GM12878 (cell line): ENCODE results near the gene SEMA3D. TPM values are rescaled to one million over a fixed set of nuclear protein-coding genes. Genes with fewer than 3 reads are reported as not detected.

Experiments
- ATAC-seq: fragments of 200-7000 bp; cut with Tn5 transposase; 3 replicates; pipeline ENCODE4 v1.9.1; 2020; ENCODE audit warnings: mild to moderate bottlenecking, moderate library complexity
- BruUV-seq: library from RNA; stranded (reverse); fragments of 400-500 nt; replicated peaks from 2 replicates; lab custom pipeline; 2021; lab: Mats Ljungman, UMichigan
- CTCF ChIA-PET: fragments of 300-600 bp; sonication (Branson Sonifier 250); formaldehyde crosslinking; extraction: SDS; loops from one replicate; lab custom pipeline; 2021; ENCODE audit warnings: inconsistent platforms; lab: Yijun Ruan, JAX
- POLR2A ChIA-PET: fragments of 350-600 bp; formaldehyde crosslinking; extraction: SDS; loops from one replicate; lab custom pipeline; 2021; ENCODE audit warnings: inconsistent platforms; lab: Charles Lee
- RAD21 ChIA-PET: fragments of 300-600 bp; sonication (Branson Sonifier 250); formaldehyde crosslinking; loops from one replicate; lab custom pipeline; 2023; ENCODE audit warnings: antibody characterized with exemption; ENCODE audit not compliant: unreplicated experiment; lab: Charles Lee
- SMC1A ChIA-PET: fragments of 300-600 bp; sonication (Branson Sonifier 250); formaldehyde crosslinking; loops from one replicate; lab custom pipeline; 2023; ENCODE audit not compliant: unreplicated experiment, uncharacterized antibody; lab: Charles Lee
- DNase-seq: peaks from one replicate; pipeline ENCODE4 v3.0.0-alpha.2; 2011; ENCODE audit warnings: low read depth, low spot score
- FAIRE-seq: peaks from 3 replicates; lab custom pipeline; 2011; peaks lifted over from hg19 to GRCh38; lab: Jason Lieb, UNC
- H2AFZ ChIP-seq: 2 replicates; pipeline ENCODE4 v1.6.0; 2011; ENCODE audit warnings: low read depth, low read length, control low read depth; ENCODE audit not compliant: control insufficient read depth
- H3K27ac ChIP-seq: 2 replicates; pipeline ENCODE4 v1.5.1; 2011; ENCODE audit warnings: control low read depth; ENCODE audit not compliant: control insufficient read depth, insufficient read depth
- H3K27me3 ChIP-seq, 2 experiments: replicated peaks in 1 of 2; 2 replicates each; pipeline versions ENCODE4 v1.6.0 to v1.6.1; 2011; ENCODE audit warnings: low read length in 1 of 2; ENCODE audit not compliant: control insufficient read depth in 2 of 2, insufficient read depth in 2 of 2
- H3K36me3 ChIP-seq, 2 experiments: 2 replicates each; pipeline ENCODE4 v1.5.1; 2011; ENCODE audit warnings: low read length in 1 of 2; ENCODE audit not compliant: control insufficient read depth in 2 of 2, insufficient read depth in 2 of 2
- H3K4me1 ChIP-seq: 2 replicates; pipeline ENCODE4 v1.6.1; 2011; ENCODE audit warnings: mild to moderate bottlenecking, low read length, moderate library complexity, mixed read lengths; ENCODE audit not compliant: control insufficient read depth, insufficient read depth
- H3K4me2 ChIP-seq: 2 replicates; pipeline ENCODE4 v1.6.0; 2011; ENCODE audit warnings: control low read depth; ENCODE audit not compliant: control insufficient read depth, insufficient read depth
- H3K4me3 ChIP-seq: fragments of 200-600 bp; sonication (generic); 2 replicates; pipeline ENCODE4 v1.5.1; 2016
- H3K79me2 ChIP-seq: 2 replicates; pipeline ENCODE4 v1.6.0; 2011; ENCODE audit warnings: low read length; ENCODE audit not compliant: control insufficient read depth, insufficient read depth
- H3K9ac ChIP-seq: 2 replicates; pipeline ENCODE4 v1.8.0; 2011; ENCODE audit warnings: low read length, control low read depth, mixed read lengths; ENCODE audit not compliant: control insufficient read depth, insufficient read depth
- H3K9me3 ChIP-seq: replicated peaks from 3 replicates; pipeline ENCODE4 v1.5.1; 2011; ENCODE audit warnings: mild to moderate bottlenecking, low read length; ENCODE audit not compliant: control insufficient read depth, insufficient read depth
- H4K20me1 ChIP-seq: 2 replicates; pipeline ENCODE4 v1.6.0; 2011; ENCODE audit not compliant: control insufficient read depth, insufficient read depth
- CREM ChIP-seq: IDR thresholded peaks from 2 replicates; pipeline ENCODE4 v1.6.1; 2014; ENCODE audit warnings: antibody characterized with exemption, low read depth
- EZH2 ChIP-seq: IDR thresholded peaks from 2 replicates; pipeline ENCODE4 v1.6.1; 2012; ENCODE audit warnings: low read depth, mild to moderate bottlenecking, control low read depth, inconsistent platforms, low read length, borderline replicate concordance; ENCODE audit not compliant: control insufficient read depth
- HSF1 ChIP-seq: fragments of 150-350 bp; IDR thresholded peaks from 2 replicates; pipeline ENCODE4 v1.6.1; 2014; ENCODE audit warnings: mild to moderate bottlenecking, low read depth, low read length
- JUNB ChIP-seq: IDR thresholded peaks from 2 replicates; pipeline ENCODE4 v1.6.1; 2016; ENCODE audit warnings: antibody characterized with exemption, mild to moderate bottlenecking
- MAX ChIP-seq: IDR thresholded peaks from 2 replicates; pipeline ENCODE4 v1.6.1; 2012; ENCODE audit warnings: low read depth, low read length, improper control_type of control experiment
- NBN ChIP-seq: fragments of 450-650 bp; IDR thresholded peaks from 2 replicates; pipeline ENCODE4 v1.6.1; 2016
- NKRF ChIP-seq: fragments of 450-650 bp; conservative IDR thresholded peaks from 2 replicates; pipeline ENCODE4 v1.6.1; 2017; ENCODE audit warnings: mild to moderate bottlenecking, moderate library complexity
- NR2C2 ChIP-seq: IDR thresholded peaks from 2 replicates; pipeline ENCODE4 v1.6.1; 2011; ENCODE audit warnings: borderline replicate concordance, low read depth; ENCODE audit not compliant: control insufficient read depth, insufficient read length
- RB1 ChIP-seq: fragments of 450-650 bp; formaldehyde crosslinking; IDR thresholded peaks from 2 replicates; pipeline ENCODE4 v1.6.1; 2017; ENCODE audit warnings: mild to moderate bottlenecking, borderline replicate concordance
- RBBP5 ChIP-seq: fragments of 200-600 bp; sonication (generic); conservative IDR thresholded peaks from 2 replicates; pipeline ENCODE4 v1.6.1; 2016
- REST ChIP-seq: IDR thresholded peaks from 2 replicates; pipeline ENCODE4 v1.6.1; 2012; ENCODE audit warnings: mild to moderate bottlenecking, low read depth, low read length
- SPI1 ChIP-seq: IDR thresholded peaks from 2 replicates; pipeline ENCODE4 v1.6.1; 2011; ENCODE audit warnings: low read depth, mild to moderate bottlenecking, low read length, moderate library complexity, borderline replicate concordance; ENCODE audit not compliant: insufficient read depth
- SUPT20H ChIP-seq: IDR thresholded peaks from 2 replicates; pipeline ENCODE4 v1.6.1; 2011; ENCODE audit warnings: low read depth, mild to moderate bottlenecking, low read length, moderate library complexity, borderline replicate concordance; ENCODE audit not compliant: control insufficient read depth
- TCF7 ChIP-seq: IDR thresholded peaks from 2 replicates; pipeline ENCODE4 v1.6.1; 2014; ENCODE audit warnings: antibody characterized with exemption, borderline replicate concordance
- WGBS: methylation state at CpG from one replicate; pipeline ENCODE4 v1.1.6; 2016; ENCODE audit warnings: low lambda C conversion rate; ENCODE audit not compliant: insufficient replicate concordance, insufficient coverage; ENCODE audit errors: missing lambda C conversion rate; 5-methylcytosine and 5-hydroxymethylcytosine counted together
- in situ Hi-C: fragments of 300-500 bp; cut with MboI; formaldehyde crosslinking; loops from 9 replicates; pipeline ENCODE4 v1.14.3; 2018; ENCODE audit warnings: mixed read lengths
- intact Hi-C: fragments of 100-400 bp; cut with micrococcal nuclease; formaldehyde crosslinking; loops from one replicate; pipeline ENCODE4 v1.14.2; 2022; ENCODE audit not compliant: unreplicated experiment
- polyA plus RNA-seq, 11 experiments: library from polyadenylated mRNA; depleted of rRNA in 4 of 11; unstranded in 6 of 11; stranded (reverse) in 5 of 11; fragments of >200 nt; fragmentation: Nextera tagmentation in 4 of 11; fragmentation: Illumina TruSeq in 1 of 11; extraction: Ambion mirVana in 4 of 11; extraction: Trizol in 1 of 11; gene quantifications; 1 replicate in 1 of 11; 2 replicates in 10 of 11; pipeline versions ENCODE4 v1.2.1 to v1.2.3, GENCODE V29; 2011 to 2016; ENCODE audit warnings: inconsistent platforms in 2 of 11, missing spikeins in 2 of 11, low read depth in 1 of 11
- total RNA-seq, 4 experiments: library from RNA; depleted of rRNA in 3 of 4; stranded (reverse); fragments of >200 nt in 3 of 4; fragmentation: Illumina TruSeq in 1 of 4; extraction: Trizol in 1 of 4; gene quantifications; 2 replicates each; pipeline versions ENCODE4 v1.2.1 to v1.2.3, GENCODE V29; 2013 to 2021

SEMA3D gene
- total and polyA plus RNA-seq, 10 of the 15 experiments (the other 5 are each of a cell fraction or from before 2014, with no cell fraction given): 0.04 TPM; not detected in 9

GRCh38 chr7:85025312-85025756 is 161.5 kb downstream of the SEMA3D start (continued):
- TF ChIP-seq EZH2 (no peak), HSF1 (no peak), NKRF (no peak)
- TF ChIP-seq, all 136 proteins: peak for 0

- no peaks in the 10 kb centered on the region for H3K9me3 ChIP-seq
- DNase-seq: no peak
- no peaks in the 10 kb centered on the region for H3K79me2 ChIP-seq
- no peak for ATAC-seq
- H4K20me1 ChIP-seq: no peaks in the 10 kb centered on the region
- no TSS peak for BruUV-seq
- WGBS: 27% methylated on average over 4 of the region's 4 CpGs
- no peak overlapping the region for H2AFZ ChIP-seq
- H3K27me3 ChIP-seq: no peaks in the 10 kb centered on the region
- in situ Hi-C loops: loop anchor here (5.0 kb wide), 1 partner anchor 1047 kb away; no protein-coding TSS in a partner anchor
- H3K36me3 ChIP-seq: no peaks in the 10 kb centered on the region
- ChIA-PET CTCF (interaction anchor here (1.0 to 8.1 kb wide), 15 partner anchors 9 to 1090 kb away, joined by 3 to 186 read pairs (median 4); no protein-coding TSS in a partner anchor), POLR2A (no interaction called here), RAD21 (interaction anchor here (1.1 to 7.2 kb wide), 3 partner anchors 1047 to 1088 kb away, joined by 3 to 79 read pairs (median 4); no protein-coding TSS in a partner anchor), SMC1A (interaction anchor here (0.7 to 8.0 kb wide), 7 partner anchors 10 to 1091 kb away, joined by 3 to 116 read pairs (median 12); no protein-coding TSS in a partner anchor)
- H3K9ac ChIP-seq: no peak overlapping the region
- no peak overlapping the region for H3K27ac ChIP-seq
- intact Hi-C loops: loop anchor here (1.0 to 5.0 kb wide), 3 partner anchors 412 to 1088 kb away; no protein-coding TSS in a partner anchor
- no peak for FAIRE-seq
- no peak overlapping the region for H3K4me2 ChIP-seq
- no peaks in the 10 kb centered on the region; the same call in 1 of the 2 replicates for H3K4me1 ChIP-seq
- H3K4me3 ChIP-seq: no peak overlapping the region
- TF ChIP-seq CREM (no peak), RBBP5 (no peak), JUNB (no peak), MAX (no peak), REST (no peak), SPI1 (no peak), TCF7 (no peak), SUPT20H (no peak), NR2C2 (no peak), NBN (no peak), RB1 (no peak)
Measured at GRCh38 chr7:85023916-85024315, 162.9 kb downstream of the SEMA3D start.
